GM18526 (cell line): ENCODE results near the gene PIPOX.

ENCODE experiments used
- POLR2A ChIP-seq: IDR thresholded peaks from 3 replicates; pipeline ENCODE4 v1.6.1; 2011; ENCODE audit not compliant: insufficient read length; ENCODE audit errors: extremely low read depth

The PIPOX gene

DNA sequence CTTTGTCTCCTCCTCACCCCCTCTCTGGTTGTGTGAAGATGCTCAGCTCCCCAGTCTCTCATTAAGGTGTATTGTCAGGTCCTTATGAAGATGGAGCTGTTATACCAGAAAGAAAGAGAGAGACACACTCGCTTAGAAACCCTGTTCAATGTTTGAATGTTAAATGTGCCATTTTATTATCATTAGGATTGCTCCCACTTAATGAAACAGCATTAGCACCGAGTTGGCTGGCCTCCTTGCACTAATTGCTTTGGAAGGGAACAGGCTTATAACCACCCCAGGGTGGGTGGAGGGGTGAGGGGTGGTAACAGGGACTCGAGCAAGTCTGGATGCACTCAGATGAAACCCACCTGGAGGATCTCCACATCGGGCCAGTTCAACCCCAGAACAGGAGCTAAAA lies 14.4 kb downstream of the PIPOX start:
- TF ChIP-seq POLR2A = no peak

DNA sequence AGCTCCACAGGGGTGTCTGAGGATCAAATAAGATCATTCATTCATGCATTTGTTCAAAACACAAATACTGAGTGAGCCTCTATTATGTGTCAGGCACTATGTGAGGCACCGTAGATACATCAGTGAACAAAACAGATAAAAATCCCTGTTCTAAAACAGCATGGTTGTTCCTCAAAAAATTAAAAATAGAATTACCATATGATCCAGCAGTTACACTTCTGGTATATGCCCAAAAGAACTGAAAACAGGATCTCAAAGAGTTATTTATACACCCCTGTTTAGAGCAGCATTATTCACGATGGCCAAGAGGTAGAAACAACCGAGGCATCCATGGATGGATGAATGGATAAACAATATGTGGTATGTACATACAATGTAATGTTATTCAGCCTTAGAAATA lies 15.4 kb downstream of the PIPOX start:
- no peak for TF ChIP-seq POLR2A

DNA sequence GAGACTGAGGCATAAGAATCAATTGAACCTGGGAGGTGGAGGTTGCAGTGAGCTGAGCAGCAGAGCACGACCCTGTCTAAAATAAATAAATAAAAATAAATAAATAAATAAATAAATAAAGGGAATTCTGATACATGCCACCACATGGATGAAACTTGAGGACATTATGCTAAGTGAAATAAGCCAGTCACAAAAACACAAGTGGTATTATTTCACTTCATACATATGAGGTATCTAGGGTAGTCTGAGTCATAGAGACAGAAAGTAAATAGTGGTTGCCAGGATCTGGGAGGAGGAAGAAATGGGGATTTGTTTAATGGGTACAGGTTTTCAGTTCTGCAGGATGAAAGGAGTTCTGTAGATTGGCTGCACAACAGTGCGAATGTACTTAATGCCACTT lies 16.3 kb downstream of the PIPOX start:
- TF ChIP-seq POLR2A = no peak

DNA sequence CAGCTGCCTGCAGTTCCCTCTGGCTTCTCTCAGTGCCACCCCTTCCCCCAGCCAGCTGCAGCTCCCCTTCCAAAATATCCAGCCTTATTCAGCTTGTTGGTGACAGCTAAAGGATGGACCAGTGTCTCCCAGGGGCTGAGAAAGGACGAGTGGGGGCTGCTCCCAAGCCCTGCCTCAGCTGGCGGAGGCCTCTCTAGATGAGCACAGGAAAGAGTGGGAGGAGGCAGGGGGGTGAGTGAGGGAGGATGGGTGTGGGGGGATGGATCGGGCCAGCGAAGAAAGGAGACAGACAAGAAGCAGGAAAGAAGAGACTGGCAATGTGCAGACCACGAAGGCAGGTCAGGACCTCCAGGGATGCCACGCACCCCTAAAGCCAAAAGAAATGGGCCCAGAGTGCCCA lies 17.5 kb downstream of the PIPOX start:
- TF ChIP-seq POLR2A = no peak

DNA sequence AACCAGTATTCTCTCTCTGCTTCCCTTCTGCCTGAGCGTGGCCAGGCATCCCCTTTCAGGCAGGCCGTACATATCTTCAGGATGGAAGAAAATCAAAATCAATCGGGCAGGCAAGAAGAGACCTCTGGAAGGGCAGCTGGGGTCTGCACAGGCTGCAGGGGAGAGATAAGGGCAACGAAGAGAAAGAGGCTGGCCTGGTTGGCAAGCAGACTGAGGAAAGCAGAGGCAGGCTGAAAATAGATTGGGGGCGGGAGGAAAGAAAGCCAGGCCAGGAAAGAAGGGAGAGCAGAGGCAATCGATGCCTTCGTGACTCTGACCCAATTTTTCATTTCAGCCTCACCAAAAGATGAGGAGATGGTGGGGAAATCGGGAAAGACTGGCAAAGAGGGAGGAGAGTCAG lies 18.1 kb downstream of the PIPOX start:
- no peak for TF ChIP-seq POLR2A

DNA sequence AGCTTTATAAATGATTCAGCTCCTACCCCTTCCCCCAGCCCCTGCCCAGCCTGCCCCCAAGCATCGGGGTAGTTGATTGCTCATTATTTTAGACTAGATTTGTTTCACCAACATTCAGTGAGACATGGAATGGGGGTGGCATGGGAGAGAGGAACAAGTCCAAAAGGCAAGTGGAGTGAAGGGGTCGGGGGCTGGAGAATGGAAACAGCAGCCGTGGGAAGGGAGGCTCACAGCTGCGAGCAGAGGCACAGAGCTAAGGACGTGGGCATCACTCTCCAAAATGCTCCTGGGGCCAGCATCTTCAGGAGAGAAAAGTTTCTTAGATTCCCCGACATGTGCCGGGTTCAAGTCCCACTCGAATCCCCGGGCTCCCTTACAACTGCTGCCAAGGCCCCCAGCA lies 19.3 kb downstream of the PIPOX start:
- TF ChIP-seq POLR2A = no peak

DNA sequence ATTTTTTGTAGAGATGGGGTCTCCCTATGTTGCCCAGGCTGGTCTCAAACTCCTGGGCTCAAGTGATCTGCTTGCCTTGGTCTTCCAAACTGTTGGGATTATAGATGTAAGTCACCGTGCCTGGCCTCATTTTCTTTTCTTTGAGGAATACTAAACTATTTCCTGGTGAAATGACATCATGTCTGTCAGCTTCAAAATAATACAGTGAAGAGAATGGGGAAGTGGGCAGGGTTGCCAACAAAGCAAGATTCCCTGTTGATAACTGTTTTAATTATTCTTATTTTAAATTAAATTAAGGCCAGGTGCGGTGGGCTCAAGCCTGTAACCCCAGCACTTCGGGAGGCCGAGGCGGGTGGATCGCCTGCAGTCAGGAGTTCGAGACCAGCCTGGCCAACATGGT lies 21.1 kb downstream of the PIPOX start:
- TF ChIP-seq POLR2A = no peak

DNA sequence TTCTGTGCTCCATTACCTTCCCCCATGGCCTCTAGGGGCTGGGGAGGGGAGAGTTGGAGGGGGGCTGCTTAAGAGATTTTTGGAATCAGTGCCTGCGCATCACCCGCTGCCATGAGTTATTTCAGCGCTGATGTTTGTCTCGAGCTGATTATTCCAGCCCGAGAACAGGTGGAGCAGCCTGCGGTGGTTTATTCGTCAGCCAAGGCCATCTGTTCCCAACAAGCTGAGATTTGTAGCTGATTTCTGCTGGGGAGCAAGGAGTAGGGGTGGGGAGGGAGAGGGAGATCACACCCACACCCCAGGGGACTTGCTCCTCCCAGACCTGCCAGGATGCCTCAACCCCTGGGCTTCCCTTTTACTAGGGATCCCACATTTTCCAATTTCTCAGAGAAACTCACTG lies 23.1 kb downstream of the PIPOX start:
- no peak for TF ChIP-seq POLR2A

DNA sequence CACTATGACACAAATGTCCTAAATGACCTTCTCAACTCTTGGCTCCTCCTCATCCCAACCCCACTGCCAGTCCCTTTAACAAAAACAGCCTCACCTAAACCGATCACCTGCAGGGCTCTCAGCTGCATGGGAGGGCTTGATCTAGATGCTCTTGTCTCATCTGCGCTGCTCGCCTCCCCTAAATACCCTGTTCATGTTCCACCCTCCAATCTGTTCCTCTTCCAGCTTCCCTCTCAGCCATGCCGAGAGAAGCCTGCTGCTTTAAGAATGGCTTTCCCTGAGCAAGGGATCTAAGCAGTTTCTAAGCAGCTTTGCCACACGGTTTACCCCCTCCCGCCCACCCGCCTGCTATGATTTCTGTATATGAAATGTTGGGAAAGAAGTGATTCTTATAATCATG lies 23.7 kb downstream of the PIPOX start:
- no peak for TF ChIP-seq POLR2A

DNA sequence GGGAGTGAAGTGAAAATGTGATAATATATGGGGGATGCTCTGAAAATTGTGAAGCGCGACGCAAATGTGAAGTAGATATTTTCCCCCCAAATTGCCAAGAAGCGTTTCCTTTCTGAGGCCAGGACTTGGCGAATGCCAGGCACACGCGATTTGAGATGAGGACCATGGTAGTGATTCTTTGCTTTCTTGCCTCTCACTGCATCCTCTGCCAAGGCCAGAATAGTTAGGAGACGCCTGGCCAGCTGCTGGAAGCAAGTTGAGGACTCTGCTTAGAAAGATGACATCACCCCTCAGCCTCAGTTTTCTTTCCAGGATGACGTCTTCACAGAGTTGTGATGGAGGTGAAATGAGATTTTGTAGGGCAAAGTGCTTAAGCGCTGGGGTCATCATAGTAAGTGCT lies 25.9 kb downstream of the PIPOX start:
- no peak for TF ChIP-seq POLR2A

DNA sequence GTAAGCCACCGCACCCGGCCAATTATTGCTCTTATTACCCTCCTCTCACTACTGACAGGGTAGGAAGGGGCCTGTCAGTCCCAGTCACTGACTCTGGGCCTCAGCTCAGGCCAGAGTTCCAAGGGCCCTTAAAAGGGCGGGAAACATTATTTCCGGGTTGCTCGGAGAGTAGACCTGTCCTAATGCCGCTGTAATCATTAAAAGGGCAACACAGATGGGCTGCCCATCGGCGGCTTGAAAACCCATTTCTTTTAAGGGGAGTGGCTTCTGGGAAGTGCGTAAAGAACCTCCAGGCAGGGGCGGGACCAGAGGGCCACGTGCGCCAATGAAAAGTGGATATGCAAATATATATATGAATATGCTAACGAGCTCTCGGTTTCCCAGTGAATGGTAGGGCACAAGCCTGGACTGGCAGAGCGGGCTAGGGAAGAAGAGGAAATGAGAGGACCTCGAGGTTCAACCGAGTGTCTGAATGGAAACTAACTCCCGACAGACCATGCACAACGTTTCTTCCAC lies 26.6 kb downstream of the PIPOX start:
- TF ChIP-seq POLR2A = no peak

DNA sequence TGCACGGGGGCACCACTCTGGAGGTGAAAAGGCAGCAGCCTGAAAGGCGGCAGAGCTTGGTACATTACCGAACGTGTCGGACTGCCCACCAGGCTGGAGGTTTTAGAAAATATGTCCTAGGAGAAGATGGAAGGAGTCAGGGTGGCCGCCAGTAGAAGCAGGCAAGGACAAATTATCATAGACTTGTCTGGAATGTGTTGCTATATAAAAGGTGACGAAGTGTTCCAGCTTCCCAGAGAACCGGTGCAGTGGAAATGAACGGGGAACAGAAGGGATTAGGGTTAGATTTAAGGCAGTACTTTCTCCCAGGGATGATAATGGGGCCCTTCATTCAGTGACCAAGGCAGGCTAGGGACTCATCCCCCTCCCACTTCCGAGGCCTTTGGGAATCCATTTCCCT lies 27.4 kb downstream of the PIPOX start:
- TF ChIP-seq POLR2A = no peak

DNA sequence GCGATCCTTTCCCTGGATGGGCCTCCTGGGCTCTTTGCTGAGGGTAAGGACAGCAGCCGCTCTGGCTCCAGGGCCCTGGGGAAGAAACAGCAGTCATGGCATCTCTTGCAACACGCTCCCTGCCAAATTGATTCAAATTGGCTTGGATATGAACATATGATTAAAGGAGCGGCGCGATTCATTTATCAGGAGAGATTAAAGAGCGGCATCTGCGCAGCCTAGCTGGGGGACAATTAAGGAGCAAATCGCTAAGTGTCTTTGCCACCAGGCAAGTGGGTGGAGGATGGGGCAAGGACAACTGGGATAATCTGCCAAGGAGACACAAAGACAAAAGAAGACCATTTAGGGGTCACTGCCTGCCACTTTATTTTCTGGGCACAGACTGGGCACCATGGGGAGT lies 27.8 kb downstream of the PIPOX start:
- no peak for TF ChIP-seq POLR2A

DNA sequence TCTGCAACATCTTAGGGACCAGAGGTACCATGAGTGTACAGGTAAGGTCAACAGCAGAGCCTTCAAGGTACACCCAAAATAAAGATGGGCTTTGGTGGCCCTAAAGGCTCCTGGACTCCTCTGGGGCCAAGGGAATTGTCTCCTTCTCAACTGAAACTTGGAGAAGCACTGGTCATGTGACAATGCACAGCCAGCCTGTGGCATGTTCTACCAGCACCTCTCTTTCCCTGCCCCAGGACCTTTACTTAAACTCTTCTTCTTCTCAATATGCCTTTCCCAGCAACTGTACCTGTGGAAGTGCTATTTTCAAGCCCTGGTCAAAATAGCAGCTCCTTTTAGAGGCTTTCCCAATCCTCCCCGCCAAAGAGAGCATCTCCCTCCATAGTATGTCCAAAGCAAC lies 28.4 kb downstream of the PIPOX start:
- TF ChIP-seq POLR2A = no peak

DNA sequence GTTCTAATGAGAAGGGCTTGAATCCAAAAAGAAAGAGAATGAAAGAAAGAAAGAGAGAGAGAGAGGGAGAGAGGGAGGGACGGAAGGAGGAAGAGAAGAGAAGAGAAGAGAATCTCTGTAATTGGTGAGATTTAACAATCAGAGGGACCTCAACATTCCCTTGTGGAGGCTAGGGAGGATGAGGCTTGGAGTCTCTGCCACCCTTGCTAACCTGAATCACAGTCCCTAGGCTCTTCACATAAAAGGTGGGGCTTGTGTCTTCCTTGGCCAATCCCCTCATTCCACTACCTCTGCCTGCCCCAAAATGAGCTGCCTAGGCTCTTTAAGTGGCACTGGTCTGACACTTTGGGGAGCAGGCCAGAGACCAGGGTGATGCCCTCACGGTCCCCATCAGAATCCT lies 30.1 kb downstream of the PIPOX start:
- no peak for TF ChIP-seq POLR2A

DNA sequence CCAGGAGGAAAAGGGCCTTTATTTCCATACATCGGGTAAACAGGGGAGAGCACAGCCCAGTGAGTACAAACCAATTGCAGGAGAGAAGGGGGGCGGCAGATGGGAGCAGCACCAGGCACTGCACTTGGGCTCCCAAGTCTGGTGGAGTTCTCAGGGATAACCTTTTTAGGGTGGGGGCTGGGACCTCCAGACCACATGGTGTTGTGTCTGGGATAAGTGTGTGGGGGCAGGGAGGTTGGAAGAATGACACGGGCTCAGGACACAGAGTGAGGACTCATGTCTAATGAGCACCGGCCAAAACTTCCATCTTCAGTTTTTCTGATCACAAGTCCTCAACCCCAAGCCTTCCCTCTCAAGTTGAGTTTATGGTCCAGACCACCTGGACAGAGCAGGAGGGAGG lies 30.6 kb downstream of the PIPOX start:
- no peak for TF ChIP-seq POLR2A

DNA sequence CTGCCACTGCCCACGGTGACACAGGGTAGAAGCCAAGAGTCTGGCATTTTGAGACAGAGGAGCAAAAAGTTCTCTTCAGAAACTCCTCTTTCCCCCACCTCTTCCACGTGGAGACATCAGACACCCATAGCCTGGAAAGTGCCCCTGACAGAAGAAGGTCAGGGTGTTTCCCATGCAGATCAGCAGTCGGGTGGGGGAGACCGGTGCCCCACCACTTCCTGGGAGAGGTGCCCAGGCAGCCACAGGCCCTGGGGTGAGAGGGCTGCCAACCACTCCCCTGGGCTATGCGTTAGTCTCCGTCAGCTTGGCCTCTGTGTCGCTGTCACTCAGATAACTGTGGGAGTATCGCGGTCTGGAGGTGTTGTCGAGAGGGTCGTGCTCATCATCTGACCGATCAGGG lies 31.5 kb downstream of the PIPOX start:
- TF ChIP-seq POLR2A = no peak

DNA sequence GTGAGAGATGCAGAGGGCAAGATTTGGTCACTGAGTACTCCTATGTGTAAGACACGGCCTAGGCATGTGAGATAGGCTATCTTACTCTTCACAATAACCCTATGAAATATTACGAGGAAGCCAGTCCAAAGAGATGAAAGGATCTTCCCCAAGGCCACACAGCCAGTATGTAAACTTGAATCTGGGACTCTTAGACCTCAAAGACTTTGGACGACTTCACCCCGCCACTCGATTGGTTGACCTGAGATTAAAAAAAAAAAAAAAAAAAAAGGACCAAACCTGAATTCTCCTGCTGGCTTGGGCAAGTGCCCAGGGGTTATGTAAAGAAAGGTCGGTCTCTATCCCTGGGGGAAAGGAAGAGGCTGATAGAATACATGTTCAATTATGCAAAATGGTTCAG lies 33.1 kb downstream of the PIPOX start:
- no peak for TF ChIP-seq POLR2A
